ENCODE results near the gene GLT8D2. TPM values are rescaled to one million over a fixed set of nuclear protein-coding genes. Genes with fewer than 3 reads are reported as not detected.

Gene GLT8D2
- total RNA-seq, 1 experiment from 2014 or later = 3.8 TPM

GRCh38 chr12:103952497-103952896 is 97.5 kb downstream of the GLT8D2 start:
- H3K79me2 ChIP-seq (ENCODE audit: insufficient read depth, low read length) = peaks cover 8% of the 10 kb centered on the region; the same call in 1 of the 2 replicates
- TF ChIP-seq CTCF (conservative IDR thresholded peaks at IDR 0.05) = no peak
- H3T11ph ChIP-seq (ENCODE audit: low read length) = no peak overlapping the region
- peaks cover 30 to 70% (median 62%) of the 10 kb centered on the region in 3 experiments; a peak in 6 of 7 replicates for H3K36me3 Mint-ChIP-seq (ENCODE audit: insufficient read depth in 1 of 3, low read depth in 3 of 3)
- H2AK5ac ChIP-seq (ENCODE audit: insufficient read length, low read length) = no peak overlapping the region
- no peak for DNase-seq
- H4K5ac ChIP-seq (ENCODE audit: insufficient read length, low read depth, low read length) = no peak overlapping the region
- no peak overlapping the region for H3K18ac ChIP-seq (ENCODE audit: insufficient read length, low read depth, low read length)
- no peak overlapping the region for H4K91ac ChIP-seq (ENCODE audit: insufficient read length, low read depth, low read length)
- H2BK5ac ChIP-seq (ENCODE audit: insufficient read length, low read length) = no peak overlapping the region
- no peaks in the 10 kb centered on the region for H3K9me3 Mint-ChIP-seq
- H3K23ac ChIP-seq (ENCODE audit: insufficient read length, low read depth, low read length) = no peak overlapping the region
- peak overlapping the region in 1 of 3 experiments; percentile 31; a peak in 1 of 7 replicates for H3K27ac Mint-ChIP-seq
- peaks cover 11% of the 10 kb centered on the region for H3K23me2 ChIP-seq (ENCODE audit: insufficient read length, low read depth, low read length, poor library complexity, severe bottlenecking)
- H3K27me3 ChIP-seq (ENCODE audit: insufficient read depth, low read length) = no peaks in the 10 kb centered on the region
- H3K4ac ChIP-seq (ENCODE audit: low read depth, low read length) = no peak overlapping the region
- WGBS (ENCODE audit: extremely low coverage, insufficient read length, low lambda C conversion rate) = no CpG with 5 or more reads among the region's 1 CpG
- no peak overlapping the region for H2BK12ac ChIP-seq (ENCODE audit: insufficient read length, low read depth, low read length)
- H3K27me3 Mint-ChIP-seq (ENCODE audit: low read depth) = no peaks in the 10 kb centered on the region
- H3K79me1 ChIP-seq (ENCODE audit: insufficient read depth, low read depth, low read length, poor library complexity, severe bottlenecking) = no peaks in the 10 kb centered on the region
- no peaks in the 10 kb centered on the region for H3K4me1 ChIP-seq (ENCODE audit: insufficient read depth, low read length)
- H3K14ac ChIP-seq (ENCODE audit: insufficient read depth, low read length) = no peak overlapping the region
- no peaks in the 10 kb centered on the region for H4K20me1 ChIP-seq (ENCODE audit: control insufficient read depth, insufficient read depth, insufficient read length)
- H3K4me3 Mint-ChIP-seq = no peak overlapping the region
- H3K27ac ChIP-seq (ENCODE audit: insufficient read length, low read depth, low read length) = no peak overlapping the region
- H3K9me3 ChIP-seq (ENCODE audit: control insufficient read depth, low read depth, low read length) = no peaks in the 10 kb centered on the region
- H4K8ac ChIP-seq (replicated peaks; ENCODE audit: insufficient read length, low read depth, low read length) = no peak overlapping the region
- no peak overlapping the region for H3K56ac ChIP-seq (ENCODE audit: insufficient read length, low read depth, low read length)
- no peak overlapping the region for H3K4me2 ChIP-seq (ENCODE audit: insufficient read depth, insufficient read length, low read length)
- no peak overlapping the region for H2BK20ac ChIP-seq (ENCODE audit: low read depth, low read length, poor library complexity, severe bottlenecking)
- H3K4me1 Mint-ChIP-seq = peaks cover 9 to 19% of the 10 kb centered on the region in 2 experiments
- H2BK15ac ChIP-seq (ENCODE audit: low read depth, low read length) = no peak overlapping the region
- no peak overlapping the region for H3K9ac ChIP-seq (ENCODE audit: extremely low read depth, insufficient read length, low read length)
- H2AFZ ChIP-seq (ENCODE audit: low read length) = no peak overlapping the region
- no peak overlapping the region for H2BK120ac ChIP-seq (ENCODE audit: low read depth, low read length, poor library complexity, severe bottlenecking)

All from H9 (cell line).